HT1080 (cell line): ENCODE results near the gene TEX28. TPM values are rescaled to one million over a fixed set of nuclear protein-coding genes. Genes with fewer than 3 reads are reported as not detected.
"Not testable (repeated sequence)": the region's sequence is repeated elsewhere in the genome, so short reads cannot be mapped to it uniquely, and the experiment has no call there.

Source experiments
- DNase-seq: peaks from one replicate; pipeline ENCODE4 v3.0.0-alpha.2; 2015; ENCODE audit warnings: low read depth
- total RNA-seq: library from RNA; depleted of rRNA; stranded (reverse); fragments of >200 nt; shearing (Covaris generic); gene quantifications from 2 replicates; pipeline ENCODE4 v1.2.3, GENCODE V29; 2014

Gene TEX28
- total RNA-seq, 1 experiment from 2014 or later = not detected

DNA sequence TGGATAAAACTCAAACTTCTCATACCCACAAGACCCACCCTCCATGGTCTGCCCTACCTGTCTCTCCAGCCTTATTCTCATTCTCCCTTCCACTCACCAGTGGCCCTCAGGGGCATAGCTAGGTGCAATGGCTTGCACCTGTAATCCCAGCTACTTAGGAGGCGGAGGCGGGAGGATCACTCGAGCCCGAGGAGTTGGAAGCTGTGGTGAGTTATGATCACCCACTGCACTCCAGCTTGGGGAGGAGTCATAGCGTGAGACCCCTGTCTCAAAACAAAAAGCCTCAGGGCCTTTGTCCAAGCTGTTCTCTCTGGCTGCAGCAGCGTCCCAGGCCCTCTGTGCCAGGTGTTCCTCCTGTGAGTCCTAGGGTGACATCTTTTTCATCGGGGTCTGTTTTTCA, 17.2 kb upstream of the TEX28 start:
- no peak for DNase-seq

GRCh38 chrX:154310616-154311536, 16.0 kb upstream of the TEX28 start:
- DNase-seq = no peak

GRCh38 chrX:154309041-154309775, 14.3 kb upstream of the TEX28 start:
- no peak for DNase-seq

- DNase-seq = peak; percentile 27
Measured at GRCh38 chrX:154308108-154308946, 13.4 kb upstream of the TEX28 start.

GRCh38 chrX:154307202-154307601, 12.3 kb upstream of the TEX28 start:
- no peak for DNase-seq

DNA sequence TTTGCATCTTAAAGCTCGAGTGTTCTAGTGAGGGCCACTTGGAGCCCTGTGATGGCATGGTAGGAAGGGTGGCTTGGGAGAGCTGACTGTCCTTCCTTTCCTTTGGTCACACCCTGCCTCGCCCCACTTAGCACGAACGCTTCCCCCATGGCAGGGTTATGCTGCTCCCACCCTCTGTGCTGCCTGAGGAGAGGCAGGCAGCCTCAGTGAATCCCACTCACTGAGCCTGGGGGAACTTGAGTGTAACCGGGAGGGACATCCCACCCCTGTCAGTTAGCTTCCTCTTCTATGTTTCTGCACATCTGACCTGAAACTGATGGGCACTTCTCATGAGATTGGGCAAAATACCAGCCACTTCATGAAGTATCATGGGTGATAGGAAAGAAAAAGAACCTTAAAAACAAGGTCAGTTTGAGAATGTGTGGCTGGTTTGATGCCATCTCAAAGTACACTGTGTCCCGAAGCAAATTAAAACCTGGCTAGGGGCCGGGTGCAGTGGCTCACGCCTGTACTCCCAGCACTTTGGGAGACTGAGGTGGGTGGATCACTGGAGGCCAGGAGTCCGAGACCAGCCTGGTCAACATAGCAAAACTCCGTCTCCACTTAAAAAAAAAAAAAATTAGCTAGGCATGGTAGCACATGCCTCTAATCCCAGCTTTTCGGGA, 10.7 kb upstream of the TEX28 start:
- no peak for DNase-seq

GRCh38 chrX:154304846-154305245, 9.9 kb upstream of the TEX28 start:
- no peak for DNase-seq

- DNase-seq = no peak
Measured at GRCh38 chrX:154303476-154303875, 8.6 kb upstream of the TEX28 start.

GRCh38 chrX:154302998-154303397, 8.1 kb upstream of the TEX28 start:
- DNase-seq = not testable (repeated sequence)

DNA sequence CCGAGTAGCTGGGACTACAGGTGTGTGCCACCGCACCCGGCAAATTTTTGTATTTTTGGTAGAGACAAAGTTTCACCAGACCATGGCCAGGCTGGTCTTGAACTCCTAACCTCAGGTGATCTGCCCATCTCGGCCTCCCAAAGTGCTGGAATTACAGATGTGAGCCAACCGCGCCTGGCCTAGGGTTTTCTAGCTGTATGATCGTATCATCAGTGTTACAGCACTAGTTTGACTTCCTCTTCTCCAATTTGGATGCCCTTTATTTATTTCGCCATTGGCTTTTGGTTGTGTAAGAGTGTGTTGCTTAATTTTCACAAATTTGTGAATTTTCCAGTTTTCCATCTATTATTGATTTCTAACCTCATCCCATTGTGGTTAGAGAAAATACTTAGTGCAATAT, 5.9 kb upstream of the TEX28 start:
- DNase-seq = no peak

DNA sequence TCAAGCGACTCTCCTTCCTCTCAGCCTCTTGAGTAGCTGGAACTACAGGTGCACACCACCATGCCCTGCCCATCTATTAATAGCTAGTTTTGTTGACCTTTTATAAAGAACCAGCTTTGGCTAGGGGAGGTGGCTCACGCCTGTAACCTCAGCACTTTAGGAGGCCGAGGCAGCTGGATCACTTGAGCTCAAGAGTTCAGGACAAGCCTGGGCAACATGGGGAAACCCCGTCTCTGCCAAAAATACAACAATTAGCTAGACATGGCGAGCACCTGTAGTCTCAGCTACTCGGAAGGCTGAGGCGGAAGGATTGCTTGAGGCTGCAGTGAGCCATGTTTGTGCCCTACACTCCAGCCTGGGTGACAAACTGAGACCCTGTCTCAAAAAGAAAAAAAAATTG, 3.4 kb upstream of the TEX28 start:
- DNase-seq = no peak

GRCh38 chrX:154296731-154297130, 1.8 kb upstream of the TEX28 start:
- no peak for DNase-seq

GRCh38 chrX:154295664-154296310, 863 bp upstream of the TEX28 start, which contains the start of gene TKTL1:
TSS of gene TKTL1 (plus strand) at chrX:154295795. CDS start at chrX:154295860, 65 bp downstream.
- no peak for DNase-seq

- not testable (repeated sequence) for DNase-seq
Measured at GRCh38 chrX:154286406-154286805, 8.5 kb downstream of the TEX28 start.

- not testable (repeated sequence) for DNase-seq
Measured at GRCh38 chrX:154284489-154285338, 10.2 kb downstream of the TEX28 start.

- DNase-seq = not testable (repeated sequence)
Measured at GRCh38 chrX:154269245-154269644, 25.7 kb downstream of the TEX28 start.

DNA sequence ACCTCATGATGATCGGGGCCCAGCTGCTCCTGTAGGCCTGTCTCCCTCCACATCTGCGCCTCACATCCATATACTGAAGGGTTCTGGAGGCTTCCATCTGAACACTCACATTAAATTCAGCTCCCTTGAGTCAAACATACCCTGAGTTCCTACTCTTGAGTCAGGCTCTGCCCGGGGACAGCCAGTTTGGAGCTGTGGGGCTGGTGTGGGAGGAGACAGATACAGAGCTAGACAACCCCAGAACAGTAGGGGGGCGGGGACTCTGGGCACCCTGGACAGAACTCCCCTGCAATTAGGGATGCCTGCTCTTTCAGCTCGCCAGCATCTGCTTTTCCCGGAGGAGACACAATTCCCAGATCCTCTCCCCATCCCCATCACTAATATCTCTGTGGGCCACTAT, 31.9 kb downstream of the TEX28 start:
- not testable (repeated sequence) for DNase-seq

DNA sequence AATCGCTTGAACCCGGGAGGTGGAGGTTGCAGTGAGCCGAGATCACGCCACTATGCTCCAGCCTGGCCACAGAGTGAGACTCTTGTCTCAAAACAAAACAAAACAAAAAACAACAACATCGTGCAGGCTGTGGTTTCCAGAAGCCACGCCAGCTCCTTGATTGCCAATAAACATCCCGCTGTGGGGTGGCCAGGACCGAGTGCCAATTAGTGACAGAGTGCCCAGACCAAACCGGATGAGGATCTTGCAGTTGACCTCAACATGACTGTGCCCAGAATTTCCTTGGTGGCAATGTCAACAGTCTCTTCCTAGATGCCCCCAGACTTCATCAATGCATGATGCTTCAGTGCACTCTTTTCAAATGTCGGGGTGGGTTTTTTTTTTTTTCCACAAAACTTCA, 36.2 kb downstream of the TEX28 start:
- not testable (repeated sequence) for DNase-seq

- DNase-seq = not testable (repeated sequence)
Measured at GRCh38 chrX:154257282-154257681, 37.6 kb downstream of the TEX28 start, which contains the start of gene OPN1MW3. TSS of gene OPN1MW3 (plus strand) at chrX:154257582. CDS start at chrX:154257620, 38 bp downstream.
